Activated CD4-positive, CD25-positive, alpha-beta regulatory T cell treated with anti-CD3 and anti-CD28 coated beads, Interleukin-2, amount 50 U/mL, for 16 hours (primary cell): ENCODE results near the gene VSX2.
"Not testable (repeated sequence)": the region's sequence is repeated elsewhere in the genome, so short reads cannot be mapped to it uniquely, and the experiment has no call there.

Experiments used
- DNase-seq: peaks from one replicate; pipeline ENCODE4 v3.0.0-alpha.2; 2020; ENCODE audit warnings: low read depth, low spot score

VSX2 gene

GRCh38 chr14:74259513-74259912 is 20.3 kb downstream of the VSX2 start:
- no peak for DNase-seq

GRCh38 chr14:74260525-74261233 is 21.4 kb downstream of the VSX2 start:
- DNase-seq: no peak

- no peak for DNase-seq
Measured at GRCh38 chr14:74261288-74261687, 22.0 kb downstream of the VSX2 start.

GRCh38 chr14:74262076-74262475 is 22.8 kb downstream of the VSX2 start:
- DNase-seq: no peak

GRCh38 chr14:74263181-74263580 is 23.9 kb downstream of the VSX2 start:
- no peak for DNase-seq

GRCh38 chr14:74263921-74264320 is 24.7 kb downstream of the VSX2 start:
- DNase-seq: no peak

- no peak for DNase-seq
Measured at GRCh38 chr14:74265301-74265965, 26.2 kb downstream of the VSX2 start.

- DNase-seq: no peak
Measured at GRCh38 chr14:74267588-74267987, 28.3 kb downstream of the VSX2 start.

- DNase-seq: not testable (repeated sequence)
Measured at GRCh38 chr14:74270382-74271177, 31.3 kb downstream of the VSX2 start.

- no peak for DNase-seq
Measured at GRCh38 chr14:74271365-74271764, 32.1 kb downstream of the VSX2 start.

- DNase-seq: no peak
Measured at GRCh38 chr14:74275241-74275841, 36.1 kb downstream of the VSX2 start.

- DNase-seq: no peak
Measured at GRCh38 chr14:74278080-74278479, 38.8 kb downstream of the VSX2 start.

- DNase-seq: no peak
Measured at GRCh38 chr14:74281069-74281468, 41.8 kb downstream of the VSX2 start.

GRCh38 chr14:74286736-74287135 is 47.5 kb downstream of the VSX2 start:
- DNase-seq: no peak

- DNase-seq: no peak
Measured at GRCh38 chr14:74289801-74290200, 50.6 kb downstream of the VSX2 start.

GRCh38 chr14:74290415-74290814 is 51.2 kb downstream of the VSX2 start:
- DNase-seq: no peak

GRCh38 chr14:74292061-74292460 is 52.8 kb downstream of the VSX2 start:
- no peak for DNase-seq

GRCh38 chr14:74293606-74294005 is 54.4 kb downstream of the VSX2 start:
- DNase-seq: no peak

GRCh38 chr14:74296037-74296467 is 56.8 kb downstream of the VSX2 start:
- DNase-seq: no peak

- DNase-seq: no peak
Measured at GRCh38 chr14:74297986-74298385, 58.7 kb downstream of the VSX2 start.

GRCh38 chr14:74299061-74299545 is 59.9 kb downstream of the VSX2 start:
- no peak for DNase-seq

GRCh38 chr14:74301594-74302151 is 62.4 kb downstream of the VSX2 start:
- no peak for DNase-seq
